Effector memory CD4-positive, alpha-beta T cell (primary cell): Measurements from ENCODE around the gene SMG6.

Experiments used
- DNase-seq, 3 donors: peaks; one replicate each; pipeline ENCODE4 v3.0.0-alpha.2; 2020
- H3K27ac ChIP-seq: 2 replicates; pipeline ENCODE4 v1.7.0; 2013; ENCODE audit warnings: mild to moderate bottlenecking, low read length, moderate library complexity; ENCODE audit not compliant: insufficient read depth, poor library complexity, severe bottlenecking
- H3K27me3 ChIP-seq: replicated peaks from 2 replicates; pipeline ENCODE4 v1.7.0; 2013; ENCODE audit warnings: mild to moderate bottlenecking, low read length; ENCODE audit not compliant: insufficient read depth, control insufficient read depth, poor library complexity, severe bottlenecking
- H3K36me3 ChIP-seq: 2 replicates; pipeline ENCODE4 v1.7.0; 2013; ENCODE audit warnings: mild to moderate bottlenecking, low read length, moderate library complexity; ENCODE audit not compliant: control insufficient read depth, insufficient read depth
- H3K4me1 ChIP-seq: 2 replicates; pipeline ENCODE4 v1.7.0; 2013; ENCODE audit warnings: low read length, mild to moderate bottlenecking; ENCODE audit not compliant: control insufficient read depth, insufficient read depth, poor library complexity, severe bottlenecking
- H3K4me3 ChIP-seq: 2 replicates; pipeline ENCODE4 v1.7.0; 2013; ENCODE audit warnings: low read length, low read depth, mild to moderate bottlenecking; ENCODE audit not compliant: insufficient read depth, poor library complexity, severe bottlenecking
- H3K9me3 ChIP-seq: 2 replicates; pipeline ENCODE4 v1.7.0; 2013; ENCODE audit warnings: mild to moderate bottlenecking, low read length, moderate library complexity; ENCODE audit not compliant: control insufficient read depth

Gene SMG6

DNA sequence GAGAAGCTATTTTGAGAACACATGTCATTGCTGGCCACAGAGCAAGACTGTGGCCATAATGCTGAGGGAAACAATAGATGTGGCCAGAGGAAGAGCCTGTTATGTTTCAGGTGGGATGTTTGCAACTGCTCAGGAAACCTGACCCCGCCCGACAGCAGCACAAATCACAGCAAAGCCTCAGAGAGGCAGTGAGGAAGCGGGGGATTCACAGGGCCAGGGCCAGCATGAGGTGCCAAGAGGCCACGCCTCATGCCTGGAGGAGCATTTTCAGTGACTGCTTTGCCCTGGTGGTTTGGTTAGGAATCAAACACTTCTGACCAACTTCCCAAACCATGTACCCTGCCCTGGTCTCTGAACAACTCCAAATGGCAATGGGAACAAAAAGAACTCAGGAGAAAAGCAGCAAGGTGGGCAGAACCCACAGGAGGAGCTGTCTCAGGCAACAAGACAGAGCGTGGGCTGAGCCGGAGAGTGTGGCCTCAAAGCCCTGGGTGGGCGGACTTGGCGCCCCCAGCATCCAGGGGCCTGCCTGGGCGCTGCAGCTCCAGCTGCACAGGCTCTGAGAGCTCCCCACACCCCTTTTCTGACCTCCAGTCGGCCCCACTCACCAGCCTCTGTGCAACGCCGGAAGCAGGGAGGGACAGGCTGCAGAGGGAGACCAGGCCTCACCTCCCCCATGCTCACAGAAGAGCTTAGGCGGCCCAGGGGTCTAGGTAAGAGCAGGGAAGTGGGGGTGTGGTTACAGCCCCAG, 228.1 kb downstream of the SMG6 start:
- Histone ChIP-seq H3K27me3 (no peaks in the 10 kb centered on the region), H3K9me3 (no peaks in the 10 kb centered on the region), H3K27ac (no peak overlapping the region), H3K4me1 (no peaks in the 10 kb centered on the region), H3K4me3 (no peak overlapping the region), H3K36me3 (peaks cover 43% of the 10 kb centered on the region)
- DNase-seq: no peak

DNA sequence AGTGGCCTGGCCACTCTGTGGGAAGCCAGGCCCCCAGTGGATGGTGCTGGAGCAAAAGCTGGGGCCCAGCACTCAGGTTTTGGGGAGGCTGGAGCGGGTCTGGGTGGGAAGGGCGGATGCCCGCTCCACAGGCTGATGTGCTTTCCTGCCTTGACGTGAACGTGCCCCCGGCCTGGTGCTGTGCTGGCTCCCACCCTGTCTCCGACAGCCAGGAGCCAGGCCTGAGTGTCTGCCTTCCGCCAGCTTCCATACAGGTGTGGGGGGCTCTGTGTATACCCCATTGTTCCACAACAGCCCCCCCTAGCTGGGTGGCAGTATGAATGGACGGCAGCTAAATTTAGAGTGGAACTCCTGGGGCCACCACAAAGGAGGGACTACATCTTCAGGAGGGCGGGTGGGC, 228.7 kb downstream of the SMG6 start:
- H3K27me3 ChIP-seq: no peaks in the 10 kb centered on the region
- no peak overlapping the region for H3K4me3 ChIP-seq
- no peaks in the 10 kb centered on the region for H3K4me1 ChIP-seq
- no peaks in the 10 kb centered on the region for H3K9me3 ChIP-seq
- peaks cover 38% of the 10 kb centered on the region for H3K36me3 ChIP-seq
- no peak overlapping the region for H3K27ac ChIP-seq
- no peak for DNase-seq

DNA sequence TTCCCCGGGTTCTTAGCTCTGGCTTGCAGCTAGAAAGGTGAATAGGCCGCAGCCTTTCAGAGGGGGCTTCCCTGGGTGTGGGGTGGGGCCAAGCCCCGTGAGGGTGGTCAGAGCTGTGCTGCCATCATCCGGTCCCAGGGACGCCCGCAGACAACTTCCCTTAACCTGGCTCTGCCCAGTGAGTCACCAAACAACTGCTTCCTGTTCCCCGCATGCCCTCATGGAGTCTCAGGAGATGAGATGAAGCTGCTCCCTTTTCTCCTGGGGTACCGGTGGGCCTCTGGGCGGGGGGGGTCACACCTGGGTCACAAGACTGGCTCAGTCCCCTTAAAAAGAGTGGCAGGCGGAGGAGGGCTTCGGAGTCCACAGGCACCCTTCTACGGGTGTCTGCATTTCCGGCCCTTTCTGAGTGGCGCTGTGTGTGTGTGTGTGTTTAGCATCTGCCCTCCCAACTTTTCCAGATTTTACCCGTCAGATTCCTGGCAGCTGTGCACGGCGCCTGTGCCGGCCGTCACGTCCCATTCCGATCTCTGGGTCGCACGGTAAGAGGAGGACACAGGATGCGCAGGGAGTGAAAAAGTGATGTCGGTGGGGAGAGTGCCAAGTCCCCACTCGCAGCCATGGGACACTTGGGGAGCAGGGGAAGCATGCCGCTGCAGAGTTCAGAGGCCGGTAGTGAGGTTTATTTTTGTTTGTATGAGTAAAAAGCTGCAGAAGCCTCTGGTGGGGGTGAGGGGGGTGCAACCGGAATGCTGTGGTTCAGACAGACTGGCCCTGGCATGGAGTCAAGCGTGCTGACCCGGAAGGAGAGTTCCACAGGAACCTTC, 231.9 kb downstream of the SMG6 start:
- H3K4me3 ChIP-seq: no peak overlapping the region
- H3K4me1 ChIP-seq: no peaks in the 10 kb centered on the region
- H3K36me3 ChIP-seq: peaks cover 52% of the 10 kb centered on the region
- H3K27ac ChIP-seq: no peak overlapping the region
- H3K27me3 ChIP-seq: no peaks in the 10 kb centered on the region
- H3K9me3 ChIP-seq: no peaks in the 10 kb centered on the region
- no peak for DNase-seq

DNA sequence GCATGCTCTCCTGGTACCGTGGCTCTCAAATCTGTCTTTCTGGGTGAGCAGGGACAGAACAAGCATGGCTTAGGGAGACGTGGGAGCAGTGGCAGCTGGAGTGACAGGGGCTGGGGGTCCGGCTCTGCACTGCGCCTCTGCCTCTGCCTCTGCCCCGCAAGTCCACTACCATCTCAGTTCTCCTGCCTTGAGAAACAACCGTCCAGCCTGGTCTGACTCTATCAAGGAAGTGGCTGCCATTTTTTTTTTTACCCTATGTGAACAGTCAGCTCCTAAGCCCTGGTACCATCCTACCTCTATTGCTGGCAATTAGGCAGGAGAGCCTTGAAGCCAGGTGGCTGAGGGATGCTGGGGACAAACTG, 232.6 kb downstream of the SMG6 start:
- H3K4me3 ChIP-seq: no peak overlapping the region

DNA sequence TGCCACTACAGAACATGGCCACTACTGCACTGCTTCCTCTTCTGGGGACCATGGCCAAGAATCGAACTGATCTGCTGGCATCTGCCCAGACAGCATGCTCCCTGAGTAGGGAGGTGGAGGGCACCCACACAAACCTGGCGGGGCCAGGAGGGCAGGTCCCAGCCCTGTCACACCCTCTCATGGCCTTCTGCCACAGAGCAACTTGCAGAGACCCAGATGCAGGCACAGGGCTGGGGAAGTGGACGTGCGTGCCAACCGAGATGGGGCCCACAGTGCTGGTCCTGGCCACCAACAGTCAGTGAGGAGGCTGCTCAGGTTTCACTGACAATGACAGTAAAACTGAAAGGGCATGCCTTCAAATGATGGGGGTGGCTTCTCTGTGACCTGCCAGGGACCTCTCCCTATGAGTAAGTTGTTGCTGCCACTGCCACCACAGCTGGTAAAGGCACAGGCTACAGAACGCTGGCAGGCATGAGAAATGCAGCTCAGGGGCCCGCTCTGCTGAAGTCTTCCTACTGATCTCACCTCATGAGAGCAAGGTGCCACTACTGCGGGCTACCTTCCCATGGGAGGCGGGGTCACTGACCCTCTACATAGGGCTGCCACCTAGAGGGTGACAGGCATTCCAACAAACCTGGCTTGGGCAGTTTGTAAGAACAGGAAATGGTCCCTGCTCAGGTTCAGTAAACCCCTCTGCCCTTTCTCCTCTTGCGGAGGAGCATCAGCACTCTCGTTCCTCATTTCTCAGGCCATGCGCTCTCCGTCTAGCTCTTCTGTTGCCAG, 233.2 kb downstream of the SMG6 start:
- H3K4me3 ChIP-seq: no peak overlapping the region
- H3K9me3 ChIP-seq: no peaks in the 10 kb centered on the region
- no peaks in the 10 kb centered on the region for H3K27me3 ChIP-seq
- peaks cover 55% of the 10 kb centered on the region for H3K36me3 ChIP-seq
- DNase-seq: no peak
- H3K27ac ChIP-seq: no peak overlapping the region
- H3K4me1 ChIP-seq: no peaks in the 10 kb centered on the region

More for the DNA sequence above, 232.6 kb downstream of the SMG6 start:
- Histone ChIP-seq H3K27ac (no peak overlapping the region), H3K9me3 (no peaks in the 10 kb centered on the region), H3K36me3 (peaks cover 54% of the 10 kb centered on the region), H3K4me1 (no peaks in the 10 kb centered on the region), H3K27me3 (no peaks in the 10 kb centered on the region)
- DNase-seq: no peak

DNA sequence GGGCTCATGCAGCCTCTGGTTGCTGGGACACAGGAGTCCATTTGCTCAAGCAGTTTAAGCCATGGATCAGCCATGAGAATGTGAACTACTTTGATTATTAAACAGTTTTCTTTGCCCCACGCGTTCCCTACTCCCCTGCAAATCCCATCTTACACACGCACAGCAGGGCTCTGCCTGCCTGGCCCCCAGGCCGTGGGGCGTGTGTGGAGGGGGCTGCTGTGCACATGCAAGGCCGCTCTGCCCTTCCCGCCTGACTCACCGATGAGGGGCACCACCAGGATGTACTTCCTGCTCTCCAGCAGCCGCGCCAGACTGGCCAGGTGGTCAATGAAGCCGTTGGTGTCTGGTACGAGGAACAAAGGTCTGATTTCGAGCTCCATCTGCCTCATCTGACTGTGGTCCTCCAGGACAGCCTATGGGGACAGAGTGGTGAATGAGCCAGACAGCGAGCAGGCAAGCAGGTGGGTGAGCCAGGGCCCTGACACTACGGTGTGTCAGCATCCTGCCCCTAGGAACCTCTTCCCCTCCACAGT, 235.0 kb downstream of the SMG6 start:
- Histone ChIP-seq H3K27me3 (no peaks in the 10 kb centered on the region), H3K4me1 (no peaks in the 10 kb centered on the region), H3K9me3 (no peaks in the 10 kb centered on the region), H3K4me3 (no peak overlapping the region), H3K36me3 (peaks cover 59% of the 10 kb centered on the region), H3K27ac (no peak overlapping the region)
- DNase-seq: no peak

DNA sequence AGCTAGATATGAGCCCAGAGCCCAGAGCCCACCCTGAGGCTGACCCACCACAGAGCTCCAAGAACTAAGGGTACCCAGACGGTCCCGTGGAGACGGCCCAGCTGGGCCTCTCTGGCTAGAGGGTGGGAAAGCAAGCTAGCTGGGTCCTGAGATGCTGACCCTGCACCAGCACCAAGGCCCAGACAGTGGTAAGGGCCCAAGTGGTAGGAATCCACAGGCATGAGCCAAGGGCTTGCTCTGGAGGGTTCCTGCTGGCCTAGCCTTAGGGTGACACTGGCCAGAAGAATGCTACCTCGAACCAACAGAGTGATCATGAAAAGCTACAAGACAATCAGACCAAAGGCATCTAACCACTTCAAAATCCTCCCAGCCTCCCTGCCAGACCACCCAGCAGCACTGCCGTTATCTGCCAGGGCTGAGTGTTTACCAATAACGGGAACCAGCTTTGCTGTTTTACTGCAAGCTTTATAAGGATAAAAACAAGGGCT, 235.5 kb downstream of the SMG6 start:
- no peaks in the 10 kb centered on the region for H3K9me3 ChIP-seq
- DNase-seq: no peak
- peaks cover 64% of the 10 kb centered on the region for H3K36me3 ChIP-seq
- no peak overlapping the region for H3K4me3 ChIP-seq
- no peak overlapping the region for H3K27ac ChIP-seq
- no peaks in the 10 kb centered on the region for H3K27me3 ChIP-seq
- no peaks in the 10 kb centered on the region for H3K4me1 ChIP-seq

DNA sequence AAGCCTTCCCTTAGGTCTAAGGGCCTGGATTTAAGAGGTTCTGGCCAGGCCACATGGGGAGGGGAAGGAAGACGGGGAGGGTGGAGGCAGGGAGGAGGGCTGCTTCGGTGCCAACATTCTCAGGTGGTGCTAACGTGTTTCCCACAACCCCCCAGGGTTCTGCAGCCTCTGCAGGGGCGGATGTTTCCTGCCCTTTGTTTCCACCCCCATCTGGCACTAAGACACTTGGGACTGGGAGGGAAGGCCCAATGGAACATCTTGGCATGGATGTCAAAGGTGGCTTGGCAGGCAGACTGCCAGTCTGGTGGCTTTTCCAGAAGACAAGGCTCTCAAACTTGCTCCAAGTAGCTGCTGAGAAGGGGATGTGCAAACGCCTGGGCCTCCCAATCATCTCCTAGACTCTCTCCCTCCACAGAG, 236.0 kb downstream of the SMG6 start:
- no peaks in the 10 kb centered on the region for H3K9me3 ChIP-seq
- no peaks in the 10 kb centered on the region for H3K4me1 ChIP-seq
- peaks cover 64% of the 10 kb centered on the region for H3K36me3 ChIP-seq
- no peak for DNase-seq
- H3K4me3 ChIP-seq: no peak overlapping the region
- no peaks in the 10 kb centered on the region for H3K27me3 ChIP-seq
- H3K27ac ChIP-seq: no peak overlapping the region

DNA sequence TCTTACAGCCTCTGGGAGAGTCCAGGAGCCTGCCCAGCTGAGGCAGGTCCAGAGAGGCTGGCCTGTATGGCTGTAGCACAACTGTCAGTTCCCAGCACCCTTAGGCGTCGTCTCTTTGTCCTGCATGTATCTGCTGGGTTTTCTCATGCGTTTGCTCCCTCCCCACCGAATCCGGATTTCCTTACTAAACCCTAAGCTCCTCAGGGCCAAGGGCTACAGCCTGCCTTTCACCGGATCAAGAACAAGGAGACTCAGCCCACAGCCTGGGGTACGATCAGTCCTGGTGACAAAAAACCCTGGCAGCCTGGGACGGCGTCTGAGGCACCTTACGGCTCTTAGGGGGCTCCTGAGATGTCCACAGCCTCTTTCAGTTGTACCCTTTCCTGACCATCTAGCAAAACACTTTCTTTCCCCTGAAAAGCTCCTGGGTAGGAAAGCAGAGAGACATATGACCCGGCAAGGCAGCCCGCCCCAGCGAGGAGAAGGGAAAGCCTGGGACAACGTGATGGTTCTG, 236.5 kb downstream of the SMG6 start:
- Histone ChIP-seq H3K9me3 (no peaks in the 10 kb centered on the region), H3K27ac (no peak overlapping the region), H3K27me3 (no peaks in the 10 kb centered on the region), H3K36me3 (peaks cover 59% of the 10 kb centered on the region), H3K4me1 (no peaks in the 10 kb centered on the region), H3K4me3 (no peak overlapping the region)
- DNase-seq: no peak
